K562 (cell line): ENCODE measurements around the gene FNDC11. TPM values are rescaled to one million over a fixed set of nuclear protein-coding genes. Genes with fewer than 3 reads are reported as not detected.
A peak's percentile ranks its signal among the peaks of the same experiment; 100 is the strongest.

Source experiments
- CTBP1 ChIP-seq: fragments of 450-650 bp; IDR thresholded peaks from 2 replicates; pipeline ENCODE4 v1.6.1; 2016; ENCODE audit warnings: borderline replicate concordance
- DACH1 ChIP-seq: fragments of 450-650 bp; IDR thresholded peaks from 2 replicates; pipeline ENCODE4 v1.6.1; 2018; ENCODE audit not compliant: partially characterized antibody
- FIP1L1 ChIP-seq: fragments of 200-400 bp; formaldehyde crosslinking; IDR thresholded peaks from 2 replicates; pipeline ENCODE4 v1.6.1; 2018; ENCODE audit warnings: mild to moderate bottlenecking, low read depth, low read length; ENCODE audit not compliant: poor library complexity, severe bottlenecking
- FOSL1 ChIP-seq: fragments of 200-800 bp; sonication (Bioruptor generic); conservative IDR thresholded peaks from 2 replicates; pipeline ENCODE4 v1.6.1; 2016; ENCODE audit warnings: missing genetic modification characterization, missing compliant biosample characterization
- GATAD2A ChIP-seq: fragments of 450-650 bp; IDR thresholded peaks from 2 replicates; pipeline ENCODE4 v1.6.1; 2017
- KAT2B ChIP-seq: IDR thresholded peaks from one replicate; pipeline ENCODE4 v1.6.1; 2012; ENCODE audit warnings: low read depth, mild to moderate bottlenecking, control low read depth, inconsistent platforms, low read length, moderate library complexity
- MTF1 ChIP-seq: fragments of 250-450 bp; sonication (Bioruptor Pico); IDR thresholded peaks from 2 replicates; pipeline ENCODE4 v1.9.0; 2021; ENCODE audit warnings: moderate library complexity, mild to moderate bottlenecking, inconsistent platforms, borderline replicate concordance
- NCOA1 ChIP-seq: fragments of 450-650 bp; IDR thresholded peaks from 2 replicates; pipeline ENCODE4 v1.6.1; 2016; ENCODE audit warnings: low read depth
- TAF1 ChIP-seq: IDR thresholded peaks from 2 replicates; pipeline ENCODE4 v1.6.1; 2011; ENCODE audit warnings: mild to moderate bottlenecking, low read length, moderate library complexity; ENCODE audit not compliant: insufficient read depth, control insufficient read depth, severe bottlenecking; ENCODE audit errors: extremely low read depth
- TBL1XR1 ChIP-seq, 2 experiments: IDR thresholded peaks; 2 replicates each; pipeline ENCODE4 v1.6.1; 2012; ENCODE audit warnings: improper control_type of control experiment in 2 of 2, low read length in 2 of 2, mild to moderate bottlenecking in 1 of 2
- TCF3 ChIP-seq: sonication (generic); formaldehyde crosslinking; IDR thresholded peaks from 2 replicates; pipeline ENCODE4 v1.4.0; 2020; ENCODE audit warnings: mild to moderate bottlenecking, missing genetic modification reagents
- TCFL5 ChIP-seq: fragments of 250-450 bp; sonication (Bioruptor Pico); conservative IDR thresholded peaks from 2 replicates; pipeline ENCODE4 v1.6.1; 2021; ENCODE audit warnings: mild to moderate bottlenecking, moderate library complexity, matching md5 sums
- TEAD2 ChIP-seq: fragments of 450-650 bp; IDR thresholded peaks from 2 replicates; pipeline ENCODE4 v1.6.1; 2016; ENCODE audit warnings: missing genetic modification characterization, control low read depth, missing compliant biosample characterization
- ZBTB1 ChIP-seq: sonication (generic); formaldehyde crosslinking; IDR thresholded peaks from 2 replicates; pipeline ENCODE4 v1.8.1; 2023; ENCODE audit warnings: missing genetic modification reagents, low read depth, mild to moderate bottlenecking, borderline replicate concordance
- ZNF583 ChIP-seq: fragments of 250-450 bp; sonication (Bioruptor Pico); IDR thresholded peaks from 2 replicates; pipeline ENCODE4 v1.4.0; 2020
- ZNF766 ChIP-seq: fragments of 200-800 bp; sonication (Bioruptor generic); conservative IDR thresholded peaks from 2 replicates; pipeline ENCODE4 v1.6.1; 2016; ENCODE audit warnings: missing genetic modification characterization, missing compliant biosample characterization
- ZNF830 ChIP-seq: fragments of 250-450 bp; sonication (Bioruptor Pico); IDR thresholded peaks from 2 replicates; pipeline ENCODE4 v1.5.0; 2021; ENCODE audit warnings: mild to moderate bottlenecking
- polyA plus RNA-seq, 8 experiments: library from polyadenylated mRNA; depleted of rRNA in 4 of 8; stranded (reverse) in 5 of 8; unstranded in 3 of 8; fragments of >200 nt; fragmentation: Nextera tagmentation in 2 of 8; fragmentation: Illumina TruSeq in 1 of 8; extraction: Ambion mirVana in 2 of 8; extraction: Trizol in 1 of 8; gene quantifications; 2 replicates each; pipeline versions ENCODE4 v1.2.1 to v1.2.3, GENCODE V29; 2011 to 2014; ENCODE audit warnings: inconsistent platforms in 1 of 8, missing spikeins in 1 of 8
- total RNA-seq, 7 experiments: library from RNA; depleted of rRNA in 6 of 7; stranded (reverse); fragments of >200 nt in 6 of 7; fragmentation: Illumina TruSeq in 2 of 7; extraction: Trizol in 2 of 7; gene quantifications; 2 replicates each; pipeline versions ENCODE4 v1.2.1 to v1.2.3, GENCODE V29; 2011 to 2021; ENCODE audit warnings: low replicate concordance in 1 of 7
- TF ChIP-seq, protein P1 (sequence below): fragments of 200-800 bp; sonication (Bioruptor generic); IDR thresholded peaks from 2 replicates; pipeline ENCODE4 v1.6.1; 2017; ENCODE audit warnings: missing genetic modification characterization, missing compliant biosample characterization
- TF ChIP-seq, protein P2 (sequence below): fragments of 450-650 bp; IDR thresholded peaks from 2 replicates; pipeline ENCODE4 v1.6.1; 2016; ENCODE audit warnings: low read depth, mild to moderate bottlenecking, moderate library complexity
- TF ChIP-seq, protein P3 (sequence below): fragments of 450-650 bp; IDR thresholded peaks from 2 replicates; pipeline ENCODE4 v1.6.1; 2018; ENCODE audit not compliant: partially characterized antibody

The FNDC11 gene
- total and polyA plus RNA-seq, 9 of the 15 experiments (the other 6 are each of a cell fraction or from before 2014, with no cell fraction given), result 0.08 to 2.3 (median 0.64) TPM; not detected in 2

DNA sequence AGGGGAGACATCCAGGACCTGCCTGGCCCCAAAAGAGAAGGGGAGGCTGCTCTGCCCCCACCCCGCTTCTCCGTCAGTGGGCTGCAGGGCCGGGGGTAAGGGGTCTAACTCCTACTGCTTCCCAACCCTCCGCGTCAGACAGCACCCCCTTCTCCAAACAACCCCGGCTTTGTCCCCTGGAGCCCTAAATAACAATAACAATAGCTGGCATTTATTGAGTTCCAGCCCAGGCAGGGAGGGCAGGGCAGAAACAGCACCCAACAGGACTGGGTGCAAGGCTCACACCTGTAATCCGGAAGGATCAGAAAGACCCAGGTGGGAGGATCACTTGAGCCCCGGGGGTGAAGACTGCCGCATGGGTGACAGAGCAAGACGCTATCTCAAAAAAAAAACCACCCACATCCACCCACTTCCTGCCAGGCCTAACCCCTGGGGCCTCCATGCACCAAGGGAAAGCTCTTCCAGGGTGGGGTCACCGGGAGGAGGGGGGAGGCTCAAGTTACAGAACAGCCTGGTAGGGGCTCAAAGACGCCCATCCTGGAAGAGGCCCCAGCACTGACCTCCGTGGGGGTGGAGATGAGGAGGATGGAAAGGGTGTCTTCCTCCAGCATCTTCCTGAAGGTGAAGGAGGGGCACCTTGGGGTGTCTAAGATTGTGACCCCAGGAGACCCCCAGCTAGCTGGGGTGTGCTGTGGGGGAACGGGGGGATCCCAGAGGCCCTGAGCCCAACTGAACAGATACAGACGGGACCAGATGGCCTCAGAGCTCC, 1.3 kb upstream of the FNDC11 start (continued):
- TF ChIP-seq, protein P1, sequence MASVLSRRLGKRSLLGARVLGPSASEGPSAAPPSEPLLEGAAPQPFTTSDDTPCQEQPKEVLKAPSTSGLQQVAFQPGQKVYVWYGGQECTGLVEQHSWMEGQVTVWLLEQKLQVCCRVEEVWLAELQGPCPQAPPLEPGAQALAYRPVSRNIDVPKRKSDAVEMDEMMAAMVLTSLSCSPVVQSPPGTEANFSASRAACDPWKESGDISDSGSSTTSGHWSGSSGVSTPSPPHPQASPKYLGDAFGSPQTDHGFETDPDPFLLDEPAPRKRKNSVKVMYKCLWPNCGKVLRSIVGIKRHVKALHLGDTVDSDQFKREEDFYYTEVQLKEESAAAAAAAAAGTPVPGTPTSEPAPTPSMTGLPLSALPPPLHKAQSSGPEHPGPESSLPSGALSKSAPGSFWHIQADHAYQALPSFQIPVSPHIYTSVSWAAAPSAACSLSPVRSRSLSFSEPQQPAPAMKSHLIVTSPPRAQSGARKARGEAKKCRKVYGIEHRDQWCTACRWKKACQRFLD (CRISPR knock-in tag), result 0 out of 2 replicates have a peak, but pooled peaks have one; percentile 34
- 0 out of 2 replicates have a peak, but pooled peaks have one; percentile 42 for TF ChIP-seq ZNF766
- peak; percentile 29; the same call in 1 of the 2 replicates for TF ChIP-seq NCOA1
- TF ChIP-seq ZBTB1 (CRISPR knock-in tag), result no peak
- peak; percentile 23 for TF ChIP-seq DACH1
- TF ChIP-seq TAF1, result no peak
- TF ChIP-seq, protein P2, sequence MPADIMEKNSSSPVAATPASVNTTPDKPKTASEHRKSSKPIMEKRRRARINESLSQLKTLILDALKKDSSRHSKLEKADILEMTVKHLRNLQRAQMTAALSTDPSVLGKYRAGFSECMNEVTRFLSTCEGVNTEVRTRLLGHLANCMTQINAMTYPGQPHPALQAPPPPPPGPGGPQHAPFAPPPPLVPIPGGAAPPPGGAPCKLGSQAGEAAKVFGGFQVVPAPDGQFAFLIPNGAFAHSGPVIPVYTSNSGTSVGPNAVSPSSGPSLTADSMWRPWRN, result peak; percentile 41; the same call in 1 of the 2 replicates
- TF ChIP-seq TCF3 (CRISPR knock-in tag), result no peak
- no peak for TF ChIP-seq TCFL5 (CRISPR knock-in tag)
- TF ChIP-seq TEAD2 (tag), result no peak
- peak; percentile 57 for TF ChIP-seq CTBP1
- TF ChIP-seq ZNF830 (CRISPR knock-in tag), result no peak
- TF ChIP-seq FIP1L1, result no peak
- TF ChIP-seq MTF1 (CRISPR knock-in tag), result no peak
- no peak for TF ChIP-seq KAT2B
- TF ChIP-seq, protein P3, sequence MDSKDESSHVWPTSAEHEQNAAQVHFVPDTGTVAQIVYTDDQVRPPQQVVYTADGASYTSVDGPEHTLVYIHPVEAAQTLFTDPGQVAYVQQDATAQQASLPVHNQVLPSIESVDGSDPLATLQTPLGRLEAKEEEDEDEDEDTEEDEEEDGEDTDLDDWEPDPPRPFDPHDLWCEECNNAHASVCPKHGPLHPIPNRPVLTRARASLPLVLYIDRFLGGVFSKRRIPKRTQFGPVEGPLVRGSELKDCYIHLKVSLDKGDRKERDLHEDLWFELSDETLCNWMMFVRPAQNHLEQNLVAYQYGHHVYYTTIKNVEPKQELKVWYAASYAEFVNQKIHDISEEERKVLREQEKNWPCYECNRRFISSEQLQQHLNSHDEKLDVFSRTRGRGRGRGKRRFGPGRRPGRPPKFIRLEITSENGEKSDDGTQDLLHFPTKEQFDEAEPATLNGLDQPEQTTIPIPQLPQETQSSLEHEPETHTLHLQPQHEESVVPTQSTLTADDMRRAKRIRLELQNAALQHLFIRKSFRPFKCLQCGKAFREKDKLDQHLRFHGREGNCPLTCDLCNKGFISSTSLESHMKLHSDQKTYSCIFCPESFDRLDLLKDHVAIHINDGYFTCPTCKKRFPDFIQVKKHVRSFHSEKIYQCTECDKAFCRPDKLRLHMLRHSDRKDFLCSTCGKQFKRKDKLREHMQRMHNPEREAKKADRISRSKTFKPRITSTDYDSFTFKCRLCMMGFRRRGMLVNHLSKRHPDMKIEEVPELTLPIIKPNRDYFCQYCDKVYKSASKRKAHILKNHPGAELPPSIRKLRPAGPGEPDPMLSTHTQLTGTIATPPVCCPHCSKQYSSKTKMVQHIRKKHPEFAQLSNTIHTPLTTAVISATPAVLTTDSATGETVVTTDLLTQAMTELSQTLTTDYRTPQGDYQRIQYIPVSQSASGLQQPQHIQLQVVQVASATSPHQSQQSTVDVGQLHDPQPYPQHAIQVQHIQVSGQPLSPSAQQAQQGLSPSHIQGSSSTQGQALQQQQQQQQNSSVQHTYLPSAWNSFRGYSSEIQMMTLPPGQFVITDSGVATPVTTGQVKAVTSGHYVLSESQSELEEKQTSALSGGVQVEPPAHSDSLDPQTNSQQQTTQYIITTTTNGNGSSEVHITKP, result peak; percentile 3
- TF ChIP-seq FOSL1 (tag), result no peak
- no peak for TF ChIP-seq ZNF583 (CRISPR knock-in tag)
- peak; percentile 81 for TF ChIP-seq GATAD2A
- TF ChIP-seq TBL1XR1 (IDR thresholded peaks at IDR 0.05; ENCODE audit: low read length in 2 of 2), result no peak
